ENCODE data around the gene MTOR. TPM values are rescaled to one million over a fixed set of nuclear protein-coding genes. Genes with fewer than 3 reads are reported as not detected.

The MTOR gene
- total RNA-seq, 1 donor from 2014 or later, result 54.4 TPM

DNA sequence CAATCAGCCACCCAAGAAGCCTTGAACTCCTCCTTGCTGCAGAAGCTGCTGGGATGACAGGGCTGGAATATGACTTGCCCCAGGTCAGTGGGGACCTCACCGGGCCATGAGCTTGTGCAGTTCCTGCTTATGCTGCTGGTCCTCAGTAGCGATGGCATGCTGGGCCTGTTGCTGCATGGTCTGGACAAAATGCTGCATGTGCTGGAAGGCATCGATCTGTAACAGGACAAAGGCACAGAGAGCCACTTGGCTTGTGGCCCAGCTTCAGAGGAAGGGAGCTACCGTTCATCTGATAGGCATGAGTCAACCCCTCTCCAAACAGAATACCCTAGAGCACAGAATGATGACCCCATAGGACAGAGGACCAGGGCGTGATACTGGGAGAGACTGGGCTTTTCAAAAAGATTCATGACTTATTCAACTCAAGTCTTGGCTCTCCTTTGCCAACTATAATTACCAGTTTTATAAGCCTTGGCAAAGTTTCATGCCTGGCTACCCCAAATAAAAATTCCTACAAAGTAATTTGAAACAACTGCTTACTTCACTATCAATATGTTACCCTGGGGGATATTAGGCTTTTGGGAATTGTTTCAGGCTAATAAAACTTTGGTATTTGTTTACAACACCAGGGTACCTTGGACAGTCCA, 128.0 kb downstream of the MTOR start:
- no peaks in the 10 kb centered on the region for H3K27me3 Mint-ChIP-seq
- no peak overlapping the region for H3K27ac Mint-ChIP-seq
- intact Hi-C loops (cut with micrococcal nuclease), result no loop called here
- no peak overlapping the region for H3K4me3 Mint-ChIP-seq
- H3K4me1 Mint-ChIP-seq, result no peaks in the 10 kb centered on the region
- H3K36me3 Mint-ChIP-seq (ENCODE audit: low read depth), result peaks cover 39% of the 10 kb centered on the region
- H3K9me3 Mint-ChIP-seq, result no peaks in the 10 kb centered on the region
- DNase-seq, result no peak

DNA sequence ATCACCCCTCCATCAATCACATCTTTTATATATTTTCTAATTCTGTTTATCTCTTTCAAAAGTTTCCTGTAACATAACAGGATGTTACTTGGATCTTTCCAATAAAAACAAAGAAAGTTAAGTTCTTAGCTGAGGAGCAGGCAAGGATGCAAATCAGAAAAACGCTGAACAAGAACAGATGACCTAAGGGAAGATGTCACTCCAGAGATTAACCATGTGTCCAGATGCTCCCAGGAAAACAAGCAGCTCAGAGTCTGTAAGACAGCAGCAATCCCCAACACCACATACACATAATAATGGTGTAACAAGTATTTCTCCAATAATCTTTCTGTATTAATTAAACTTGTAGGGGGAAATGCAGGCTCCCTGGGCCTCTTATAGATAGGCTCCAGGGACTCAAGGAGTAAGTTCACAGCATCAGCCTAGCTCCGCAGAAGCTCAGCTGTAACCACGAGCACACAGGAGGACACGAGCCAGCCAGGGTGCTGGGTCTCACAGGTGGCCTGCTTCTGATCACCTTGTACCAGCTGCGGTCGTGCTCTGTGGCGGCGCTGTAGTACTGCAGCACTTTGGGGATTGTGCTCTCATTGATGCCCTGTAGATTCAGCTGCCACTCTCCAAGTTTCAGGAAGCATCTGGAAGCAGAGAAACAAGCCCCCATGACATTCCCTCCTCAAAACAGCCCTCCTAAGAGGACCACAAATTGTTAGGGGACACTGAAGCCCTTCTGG, 129.6 kb downstream of the MTOR start:
- H3K4me1 Mint-ChIP-seq, result no peaks in the 10 kb centered on the region
- H3K9me3 Mint-ChIP-seq, result no peaks in the 10 kb centered on the region
- H3K36me3 Mint-ChIP-seq (ENCODE audit: low read depth), result peaks cover 44% of the 10 kb centered on the region
- H3K27ac Mint-ChIP-seq, result no peak overlapping the region
- no peak for DNase-seq
- intact Hi-C loops (cut with micrococcal nuclease), result no loop called here
- no peaks in the 10 kb centered on the region for H3K27me3 Mint-ChIP-seq
- H3K4me3 Mint-ChIP-seq, result no peak overlapping the region

DNA sequence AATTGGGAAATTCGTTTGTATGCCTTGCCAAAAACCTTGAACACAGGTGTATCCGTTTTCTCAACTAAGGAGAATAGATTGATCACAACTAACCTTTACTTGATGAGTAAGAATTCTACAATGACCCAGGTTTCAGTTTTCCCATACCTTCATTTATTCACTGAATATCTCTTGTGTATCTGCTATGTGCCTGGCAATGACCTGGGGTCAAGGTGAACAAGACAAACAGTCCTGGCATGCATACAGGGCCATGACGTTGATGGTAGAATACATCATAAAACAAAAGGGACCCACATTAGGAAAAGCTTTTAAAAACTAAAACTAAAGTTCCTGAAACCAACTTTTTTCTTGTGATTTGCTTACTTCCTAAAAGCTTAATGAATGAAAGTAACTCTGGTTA, 130.5 kb downstream of the MTOR start:
- Mint-ChIP-seq H3K27ac (no peak overlapping the region), H3K4me1 (no peaks in the 10 kb centered on the region), H3K4me3 (no peak overlapping the region), H3K27me3 (no peaks in the 10 kb centered on the region), H3K9me3 (no peaks in the 10 kb centered on the region), H3K36me3 (ENCODE audit: low read depth) (peaks cover 50% of the 10 kb centered on the region)
- DNase-seq, result no peak
- intact Hi-C loops (cut with micrococcal nuclease), result no loop called here

DNA sequence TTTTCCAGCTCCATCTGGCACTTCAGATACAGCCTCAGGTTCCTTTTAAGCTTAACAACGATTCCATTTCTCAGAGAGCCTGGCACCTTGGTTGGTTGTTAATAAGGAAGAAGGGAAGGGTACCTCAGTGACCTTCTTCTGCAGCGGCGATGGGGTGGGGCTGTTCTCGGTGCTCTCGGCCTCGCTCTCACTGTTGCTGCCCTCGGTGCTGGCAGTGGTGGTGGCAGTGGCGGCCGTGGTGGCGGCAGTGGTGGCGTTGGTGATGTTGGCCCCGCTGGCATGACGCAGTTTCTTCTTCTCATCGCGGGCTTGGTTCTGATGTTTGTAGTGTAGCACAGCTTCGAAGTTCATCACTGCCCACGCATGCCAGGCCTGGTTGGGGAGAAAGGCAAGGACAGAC, 131.9 kb downstream of the MTOR start:
- no peak overlapping the region for H3K27ac Mint-ChIP-seq
- H3K9me3 Mint-ChIP-seq, result no peaks in the 10 kb centered on the region
- H3K4me1 Mint-ChIP-seq, result no peaks in the 10 kb centered on the region
- H3K4me3 Mint-ChIP-seq, result no peak overlapping the region
- peaks cover 58% of the 10 kb centered on the region for H3K36me3 Mint-ChIP-seq (ENCODE audit: low read depth)
- intact Hi-C loops (cut with micrococcal nuclease), result no loop called here
- DNase-seq, result no peak
- no peaks in the 10 kb centered on the region for H3K27me3 Mint-ChIP-seq

DNA sequence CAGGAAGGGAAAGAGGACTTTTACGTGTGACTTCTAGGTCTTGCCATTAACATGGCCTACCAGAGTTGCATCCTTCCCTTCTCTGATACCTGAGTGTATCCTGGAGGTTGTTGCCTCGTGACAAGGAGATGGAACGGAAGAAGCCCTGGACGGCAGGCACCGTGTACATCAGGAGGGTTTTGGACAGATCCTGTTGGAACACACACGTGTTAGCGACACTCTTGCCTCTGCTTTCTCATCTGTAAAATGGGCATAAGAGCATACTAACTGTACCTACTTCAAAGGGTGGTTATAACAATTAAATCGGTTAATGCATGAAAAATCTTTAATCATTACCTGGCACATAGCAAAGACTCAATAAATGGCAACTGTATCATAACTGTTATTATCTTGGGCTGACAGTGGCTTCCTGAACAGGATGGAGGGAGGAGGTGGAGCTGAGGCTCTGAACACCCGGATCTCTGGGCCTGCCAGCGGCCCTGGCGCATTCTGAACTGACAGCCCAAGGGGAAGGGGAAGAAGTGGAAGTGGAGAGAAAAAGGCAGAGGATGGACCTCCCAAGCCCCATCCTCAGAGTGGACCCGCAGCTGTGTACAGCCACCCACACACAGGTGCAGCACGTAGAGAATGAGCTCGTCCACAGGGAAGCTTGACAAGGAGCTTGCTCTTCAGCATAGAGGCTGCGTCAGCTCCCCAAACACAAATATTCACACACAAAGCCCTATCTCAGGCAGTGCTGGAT, 132.5 kb downstream of the MTOR start:
- Mint-ChIP-seq H3K4me3 (no peak overlapping the region), H3K36me3 (ENCODE audit: low read depth) (peaks cover 61% of the 10 kb centered on the region)

DNA sequence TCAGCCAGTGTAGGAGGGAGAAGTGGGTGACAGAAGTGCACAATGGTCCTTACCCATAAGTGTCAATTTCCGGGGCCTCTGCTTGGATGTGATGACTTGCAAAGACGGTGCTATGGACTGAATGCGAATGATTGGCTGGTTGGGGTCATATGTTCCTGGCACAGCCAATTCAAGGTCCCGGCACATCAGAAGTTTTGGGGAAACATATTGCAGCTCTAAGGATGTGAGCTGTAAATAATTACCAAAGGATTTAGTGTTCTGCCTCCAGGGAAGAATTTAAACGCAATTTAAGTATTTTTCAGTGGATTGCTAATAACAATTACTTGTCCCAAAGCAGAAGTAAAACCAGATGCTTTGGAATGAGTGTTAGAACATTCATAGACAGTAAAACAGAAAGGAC, 135.8 kb downstream of the MTOR start:
- Mint-ChIP-seq H3K9me3 (no peaks in the 10 kb centered on the region), H3K4me1 (peaks cover 3% of the 10 kb centered on the region), H3K4me3 (no peak overlapping the region), H3K27ac (no peak overlapping the region), H3K36me3 (ENCODE audit: low read depth) (peaks cover 58% of the 10 kb centered on the region), H3K27me3 (no peaks in the 10 kb centered on the region)
- intact Hi-C loops (cut with micrococcal nuclease), result no loop called here
- no peak for DNase-seq

More for the DNA sequence above, 132.5 kb downstream of the MTOR start:
- H3K27me3 Mint-ChIP-seq, result no peaks in the 10 kb centered on the region
- H3K9me3 Mint-ChIP-seq, result no peaks in the 10 kb centered on the region
- intact Hi-C loops (cut with micrococcal nuclease), result no loop called here
- DNase-seq, result no peak
- H3K4me1 Mint-ChIP-seq, result peaks cover 3% of the 10 kb centered on the region
- H3K27ac Mint-ChIP-seq, result no peak overlapping the region

DNA sequence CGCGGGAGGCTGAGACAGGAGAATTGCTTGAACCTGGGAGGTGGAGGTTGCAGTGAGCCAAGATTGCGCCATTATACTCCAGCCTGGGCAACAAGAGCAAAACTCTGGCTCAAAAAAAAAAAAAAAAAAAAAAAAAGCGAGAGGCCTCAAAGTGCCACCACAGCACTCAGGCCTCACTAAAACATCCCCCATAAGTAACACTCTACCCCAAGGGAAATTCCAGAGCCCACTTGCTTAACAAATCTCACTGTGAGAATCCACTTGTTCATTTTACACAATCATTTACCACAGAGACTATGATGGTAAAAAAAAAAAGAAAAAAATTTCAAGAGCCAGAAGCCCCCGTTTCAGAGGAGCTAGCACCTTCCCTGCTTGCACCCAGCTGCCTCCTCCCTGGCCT, 136.4 kb downstream of the MTOR start:
- no peak overlapping the region for H3K27ac Mint-ChIP-seq
- intact Hi-C loops (cut with micrococcal nuclease), result no loop called here

DNA sequence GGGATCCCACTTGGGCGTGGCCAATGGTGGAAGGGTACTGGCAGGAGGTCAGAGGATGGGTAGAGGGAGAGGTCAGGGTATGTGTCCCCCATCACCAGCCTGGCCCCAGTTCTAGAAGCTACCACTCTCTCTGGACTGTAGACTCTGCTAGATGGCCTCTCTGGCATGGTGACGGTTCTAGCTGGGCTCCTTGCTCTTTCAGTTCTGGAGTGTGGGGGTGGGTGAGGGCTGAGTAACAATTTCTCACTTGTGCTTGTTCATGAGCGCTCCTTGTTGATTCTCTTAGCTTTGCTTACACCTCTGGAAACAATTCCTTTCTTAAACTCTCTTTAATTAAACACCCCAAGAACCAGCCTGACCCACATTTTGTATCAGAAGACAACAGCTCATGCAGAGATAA, 137.4 kb downstream of the MTOR start:
- H3K27ac Mint-ChIP-seq, result no peak overlapping the region
- H3K36me3 Mint-ChIP-seq (ENCODE audit: low read depth), result peaks cover 57% of the 10 kb centered on the region
- no peak overlapping the region for H3K4me3 Mint-ChIP-seq

More for the DNA sequence above, 136.4 kb downstream of the MTOR start:
- H3K9me3 Mint-ChIP-seq, result no peaks in the 10 kb centered on the region
- H3K4me1 Mint-ChIP-seq, result peaks cover 3% of the 10 kb centered on the region
- DNase-seq, result no peak
- H3K4me3 Mint-ChIP-seq, result no peak overlapping the region
- no peaks in the 10 kb centered on the region for H3K27me3 Mint-ChIP-seq
- H3K36me3 Mint-ChIP-seq (ENCODE audit: low read depth), result peaks cover 58% of the 10 kb centered on the region

DNA sequence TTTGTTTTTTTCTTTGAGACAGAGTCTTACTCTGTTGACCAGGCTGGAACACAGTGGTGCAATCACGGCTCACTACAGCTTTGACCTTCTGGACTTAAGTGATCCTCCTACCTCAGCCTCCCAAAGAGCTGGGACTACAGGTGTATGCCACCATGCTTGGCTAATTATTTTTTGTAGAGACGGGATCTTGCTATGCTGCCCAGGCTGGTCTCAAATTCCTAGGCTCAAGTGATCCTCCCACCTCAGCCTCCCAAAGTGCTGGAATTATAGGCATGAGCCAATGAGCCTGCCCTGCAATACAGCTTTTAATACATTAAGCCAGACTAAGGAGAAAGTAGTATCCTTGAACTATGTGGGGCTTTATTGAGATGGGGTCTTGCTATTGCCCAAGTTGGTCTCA, 146.0 kb downstream of the MTOR start:
- H3K27me3 Mint-ChIP-seq, result no peaks in the 10 kb centered on the region
- H3K4me3 Mint-ChIP-seq, result no peak overlapping the region
- no peak overlapping the region for H3K27ac Mint-ChIP-seq
- peaks cover 38% of the 10 kb centered on the region for H3K36me3 Mint-ChIP-seq (ENCODE audit: low read depth)
- intact Hi-C loops (cut with micrococcal nuclease), result no loop called here
- H3K9me3 Mint-ChIP-seq, result no peaks in the 10 kb centered on the region
- DNase-seq, result no peak
- no peaks in the 10 kb centered on the region for H3K4me1 Mint-ChIP-seq

More for the DNA sequence above, 137.4 kb downstream of the MTOR start:
- Mint-ChIP-seq H3K27me3 (no peaks in the 10 kb centered on the region), H3K4me1 (peaks cover 3% of the 10 kb centered on the region), H3K9me3 (no peaks in the 10 kb centered on the region)
- DNase-seq, result no peak
- intact Hi-C loops (cut with micrococcal nuclease), result no loop called here

DNA sequence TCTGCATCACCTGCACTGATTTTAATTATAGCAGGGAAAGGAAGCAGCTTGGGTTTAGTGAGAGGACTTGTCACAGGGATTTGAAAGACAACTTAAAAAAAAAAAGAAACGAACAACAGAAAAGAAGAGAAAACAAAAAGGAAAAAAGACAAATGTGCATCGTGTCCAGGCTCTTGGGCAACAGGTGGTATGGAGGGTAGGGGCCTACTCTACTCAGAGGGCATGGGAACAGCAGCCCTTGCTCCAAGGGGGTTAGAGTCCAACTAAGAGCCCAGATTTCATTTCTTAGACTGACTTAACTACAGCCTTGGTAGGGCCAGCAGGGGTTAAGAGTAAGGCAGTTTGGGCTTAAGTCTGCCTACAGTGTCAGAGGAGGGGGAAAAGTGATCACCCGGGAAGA, 147.4 kb downstream of the MTOR start:
- Mint-ChIP-seq H3K36me3 (ENCODE audit: low read depth) (peaks cover 35% of the 10 kb centered on the region), H3K27ac (no peak overlapping the region), H3K4me1 (no peaks in the 10 kb centered on the region), H3K27me3 (no peaks in the 10 kb centered on the region), H3K4me3 (no peak overlapping the region), H3K9me3 (no peaks in the 10 kb centered on the region)
- DNase-seq, result no peak
- intact Hi-C loops (cut with micrococcal nuclease), result no loop called here

DNA sequence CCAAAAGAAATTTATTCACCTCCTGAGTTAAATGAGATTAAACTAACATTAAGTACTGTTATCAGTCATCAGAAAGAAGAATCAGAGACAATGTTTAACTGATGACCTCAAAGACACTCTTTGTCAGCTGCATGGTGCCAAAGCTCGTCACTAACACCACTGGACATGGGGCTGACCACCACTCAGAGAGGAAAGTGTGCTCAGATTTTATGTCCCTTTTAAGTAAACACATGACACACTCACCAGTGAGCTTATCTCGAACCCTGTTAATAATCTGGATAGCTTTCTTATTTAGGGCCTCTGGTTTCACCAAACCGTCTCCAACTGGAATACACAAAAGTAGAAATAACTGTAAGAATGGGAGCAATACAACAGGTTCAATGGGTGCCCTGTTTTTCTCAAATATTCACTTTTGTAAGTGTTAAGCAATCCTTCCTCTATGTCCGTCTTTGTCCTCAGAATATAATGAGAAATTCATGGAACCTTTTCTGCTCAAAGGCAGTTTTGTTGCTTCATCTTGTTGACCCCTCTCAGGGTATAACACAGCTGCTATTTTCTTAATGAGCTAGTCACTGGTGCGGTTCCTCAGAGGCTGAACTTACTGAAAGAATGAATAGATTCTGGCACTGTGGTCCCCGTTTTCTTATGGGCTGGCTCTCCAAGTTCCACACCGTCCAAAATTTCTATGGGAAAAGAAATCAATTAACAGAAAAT, 153.1 kb downstream of the MTOR start:
- DNase-seq, result no peak
- H3K27me3 Mint-ChIP-seq, result no peaks in the 10 kb centered on the region
- peaks cover 55% of the 10 kb centered on the region for H3K36me3 Mint-ChIP-seq (ENCODE audit: low read depth)
- intact Hi-C loops (cut with micrococcal nuclease), result no loop called here
- no peak overlapping the region for H3K27ac Mint-ChIP-seq
- H3K4me1 Mint-ChIP-seq, result no peaks in the 10 kb centered on the region
- H3K9me3 Mint-ChIP-seq, result no peaks in the 10 kb centered on the region
- H3K4me3 Mint-ChIP-seq, result no peak overlapping the region

DNA sequence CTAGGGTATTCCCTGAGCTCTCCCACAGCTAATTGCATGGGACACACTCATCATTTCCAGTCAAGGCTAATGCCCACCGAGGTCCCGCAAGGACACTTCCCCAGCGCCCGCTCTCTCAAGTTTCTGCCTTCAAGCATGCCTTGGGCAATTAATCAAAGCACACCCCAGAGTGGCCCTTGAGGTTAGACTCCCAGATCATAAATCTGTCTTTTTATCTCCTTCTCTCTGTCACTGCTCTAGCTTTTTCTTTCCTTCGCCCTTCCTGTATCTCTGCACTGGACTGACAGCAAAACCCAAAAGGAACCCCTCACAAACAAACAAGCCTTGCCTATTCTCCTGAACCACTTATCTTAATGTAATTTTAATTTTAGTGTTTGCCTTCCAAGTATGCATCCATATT, 154.8 kb downstream of the MTOR start:
- Mint-ChIP-seq H3K4me3 (no peak overlapping the region), H3K27me3 (no peaks in the 10 kb centered on the region), H3K27ac (no peak overlapping the region), H3K36me3 (ENCODE audit: low read depth) (peaks cover 48% of the 10 kb centered on the region), H3K9me3 (no peaks in the 10 kb centered on the region), H3K4me1 (no peaks in the 10 kb centered on the region)
- intact Hi-C loops (cut with micrococcal nuclease), result no loop called here
- no peak for DNase-seq

DNA sequence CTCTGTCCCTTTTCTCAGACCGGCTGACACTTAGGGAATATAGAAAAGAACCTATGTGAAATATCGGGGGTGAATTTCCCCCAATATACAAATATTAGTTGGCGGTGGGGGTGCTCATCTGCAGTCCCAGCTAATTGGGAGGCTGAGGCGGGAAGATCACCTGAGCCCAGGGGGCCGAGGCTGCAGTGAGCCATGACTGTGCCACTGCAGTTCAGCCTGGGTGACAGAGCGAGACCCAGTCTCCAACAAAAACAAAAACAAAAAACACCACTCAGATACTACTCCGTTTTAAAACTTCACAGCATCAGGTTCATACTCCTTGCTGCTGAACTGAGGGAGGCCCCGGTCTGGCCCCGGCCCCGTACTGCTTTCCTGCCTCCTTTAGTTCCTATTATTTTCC, 156.8 kb downstream of the MTOR start:
- intact Hi-C loops (cut with micrococcal nuclease), result no loop called here
- DNase-seq, result no peak
- Mint-ChIP-seq H3K36me3 (ENCODE audit: low read depth) (peaks cover 39% of the 10 kb centered on the region), H3K9me3 (no peaks in the 10 kb centered on the region), H3K4me1 (peaks cover 2% of the 10 kb centered on the region), H3K4me3 (no peak overlapping the region), H3K27me3 (no peaks in the 10 kb centered on the region), H3K27ac (no peak overlapping the region)

DNA sequence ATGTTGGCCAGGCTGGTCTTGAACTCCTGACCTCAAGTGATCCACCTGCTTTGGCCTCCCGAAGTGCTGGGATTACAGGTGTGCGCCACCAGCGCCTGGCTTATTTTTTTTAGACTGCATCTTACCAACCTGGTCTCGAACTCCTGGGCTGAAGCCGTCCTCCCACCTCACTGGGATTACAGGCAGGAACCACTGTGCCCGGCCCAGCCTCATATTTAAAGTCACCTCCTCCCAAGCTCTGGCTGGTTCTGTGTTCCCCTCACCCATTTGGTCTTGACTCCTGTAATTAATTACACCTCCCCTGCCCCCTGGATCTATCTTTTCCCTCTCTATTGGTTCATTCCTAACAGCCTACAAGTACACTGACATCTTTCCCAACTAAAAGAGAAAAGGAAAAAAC, 161.0 kb downstream of the MTOR start:
- Mint-ChIP-seq H3K4me3 (no peak overlapping the region), H3K36me3 (ENCODE audit: low read depth) (peaks cover 23% of the 10 kb centered on the region), H3K4me1 (peaks cover 12% of the 10 kb centered on the region), H3K27ac (peak overlapping the region; percentile 67), H3K9me3 (no peaks in the 10 kb centered on the region), H3K27me3 (no peaks in the 10 kb centered on the region)
- intact Hi-C loops (cut with micrococcal nuclease), result no loop called here
- DNase-seq, result no peak
